Myocyte (in vitro differentiated cells): ENCODE data around the gene KCNH1. TPM values are rescaled to one million over a fixed set of nuclear protein-coding genes. Genes with fewer than 3 reads are reported as not detected.
"Not testable (repeated sequence)": the region's sequence is repeated elsewhere in the genome, so short reads cannot be mapped to it uniquely, and the experiment has no call there.

Source experiments
- DNase-seq: peaks from one replicate; pipeline ENCODE4 v3.0.0-alpha.2; 2012; ENCODE audit warnings: low read depth
- total RNA-seq: library from RNA; depleted of rRNA; stranded (reverse); fragments of >200 nt; gene quantifications from 2 replicates; pipeline ENCODE4 v1.2.3, GENCODE V29; 2014

The KCNH1 gene
- total RNA-seq, 1 donor from 2014 or later, result 10.3 TPM

DNA sequence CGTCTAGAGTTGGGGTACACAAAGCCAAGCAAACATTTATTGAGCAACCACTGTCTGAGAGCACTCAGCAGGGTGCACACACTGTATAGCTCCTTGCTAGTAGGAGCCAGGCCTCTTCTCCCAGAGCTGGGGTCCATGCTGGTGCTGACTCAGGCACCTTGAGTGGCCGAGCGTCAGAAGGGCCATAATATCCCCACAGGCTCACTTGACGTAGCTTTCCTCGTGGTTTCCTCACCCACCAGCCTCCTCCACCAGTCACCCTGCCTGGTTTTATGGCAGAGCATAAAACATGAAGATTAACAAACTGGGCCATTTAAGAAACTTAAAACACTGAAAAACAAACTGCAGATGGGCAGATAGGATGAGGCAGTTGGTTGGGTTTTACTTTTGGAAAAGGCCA, 443.7 kb downstream of the KCNH1 start:
- no peak for DNase-seq

DNA sequence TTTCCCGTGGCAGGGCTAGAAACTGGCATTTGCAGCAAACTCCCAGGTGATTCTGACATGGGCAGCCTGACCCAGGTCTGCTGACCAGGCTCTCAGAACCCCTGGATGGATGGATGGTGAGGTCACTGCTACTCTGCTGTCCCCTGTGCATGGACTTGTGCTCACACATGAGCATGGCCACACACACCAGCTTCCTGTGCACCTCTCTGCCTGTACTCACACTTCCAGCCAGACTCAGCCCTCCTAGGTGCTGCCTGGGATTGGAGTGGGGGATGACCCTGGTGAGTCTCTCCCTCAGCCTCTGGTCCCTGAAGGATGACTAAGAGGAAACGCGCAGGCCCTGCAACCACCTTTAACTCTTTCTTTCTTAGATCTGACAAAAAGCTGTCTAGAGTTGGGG, 444.1 kb downstream of the KCNH1 start:
- no peak for DNase-seq

DNA sequence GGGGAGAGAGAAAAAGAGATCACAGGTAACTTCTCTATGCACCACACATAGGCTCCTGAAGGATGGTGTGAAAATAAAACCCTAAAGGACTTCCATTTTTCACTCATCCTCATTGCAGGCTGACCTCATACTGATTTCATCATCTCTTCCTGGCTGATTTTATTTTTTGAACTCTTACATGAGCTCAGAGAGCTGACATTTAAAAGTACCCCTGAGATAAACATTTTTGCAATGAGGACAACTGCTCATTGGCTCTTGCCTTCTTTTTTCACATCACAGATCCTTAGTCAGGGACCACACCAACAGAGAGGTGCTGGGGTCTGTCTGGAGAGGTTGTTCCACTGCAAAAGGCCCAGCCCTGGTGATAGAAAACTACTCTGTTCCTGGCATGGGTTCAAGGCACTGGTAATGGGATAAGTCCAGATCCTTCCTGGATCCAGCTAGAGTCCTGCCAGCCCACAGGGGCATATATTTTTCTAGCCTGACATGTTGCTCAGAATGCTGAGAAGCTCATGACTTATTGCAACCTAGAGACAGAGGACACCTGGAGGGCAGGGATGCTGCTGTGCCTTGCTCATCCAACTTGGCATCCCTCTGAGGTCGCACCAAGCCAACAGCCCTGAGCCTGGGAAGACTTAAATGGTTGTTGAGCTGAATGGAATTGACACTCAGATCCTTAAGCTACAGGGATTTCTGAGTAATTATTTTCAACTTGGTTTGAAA, 445.3 kb downstream of the KCNH1 start:
- DNase-seq, result no peak

DNA sequence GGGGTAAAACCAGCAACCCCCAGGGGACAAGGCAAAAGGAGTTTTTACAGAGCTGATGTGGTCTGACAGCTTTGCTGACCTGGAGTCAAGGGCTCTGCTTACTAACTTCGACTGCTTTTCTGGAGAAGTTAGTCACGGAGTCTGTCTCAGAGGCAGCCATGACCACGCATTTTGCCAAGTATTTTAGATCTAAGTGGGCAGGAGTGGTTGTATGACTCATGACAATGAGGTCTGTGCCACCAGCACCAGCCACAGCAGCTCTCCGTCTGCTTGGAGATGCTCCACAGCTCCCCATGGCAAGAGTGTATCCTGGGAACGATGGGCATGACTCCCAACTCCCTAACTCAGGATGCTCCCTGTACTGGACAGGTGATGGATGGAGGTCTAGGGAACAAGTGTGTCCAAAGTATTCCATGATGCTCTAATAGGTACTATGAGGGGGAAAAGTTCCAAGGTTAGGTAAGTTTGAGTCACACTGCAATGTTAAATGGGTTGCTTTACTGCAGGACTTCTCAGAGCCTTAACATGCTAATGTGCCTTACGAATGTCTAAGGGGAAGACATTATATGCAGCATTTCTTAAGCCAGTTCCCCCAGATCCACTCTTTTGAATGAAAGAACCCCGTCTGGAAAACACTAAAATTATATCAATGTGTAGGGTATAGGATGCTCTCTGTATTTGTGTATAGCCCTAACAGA, 446.2 kb downstream of the KCNH1 start:
- peak; percentile 91 for DNase-seq

DNA sequence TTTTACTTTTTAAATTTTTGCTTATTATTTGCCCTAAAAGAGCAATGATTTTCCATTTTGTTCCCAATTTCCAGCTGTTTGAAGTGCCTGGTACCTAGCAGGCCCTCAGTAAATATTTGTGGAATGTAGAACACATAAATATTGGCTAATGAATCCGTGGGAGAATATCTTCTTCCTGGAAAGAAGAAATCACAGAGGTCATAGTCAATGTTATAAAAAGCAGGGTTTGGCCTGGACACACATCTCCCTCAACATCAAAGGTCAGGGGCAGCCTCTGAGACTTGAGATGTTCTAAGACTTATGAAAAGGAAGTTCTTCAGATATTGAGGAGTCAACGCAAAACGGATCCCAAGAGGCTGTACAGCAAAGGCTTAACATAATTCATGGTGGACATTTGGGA, 447.1 kb downstream of the KCNH1 start:
- DNase-seq, result no peak

DNA sequence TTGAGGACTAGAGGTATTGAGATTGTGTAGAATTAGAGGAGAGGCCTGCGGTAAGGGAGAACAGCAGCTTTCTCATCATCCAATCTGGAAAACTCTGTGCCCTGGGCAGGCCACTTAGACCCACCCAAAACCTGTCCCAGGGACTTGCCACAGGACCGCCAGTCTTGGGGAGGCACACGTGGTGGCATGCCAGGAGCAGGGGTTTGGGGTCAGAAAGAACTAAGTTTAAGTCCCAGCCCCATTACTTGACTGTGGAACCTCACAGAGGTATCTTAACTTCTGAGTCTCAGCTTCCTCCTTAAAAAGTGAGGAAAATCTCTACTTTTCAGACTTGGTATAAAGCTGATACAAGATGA, 448.7 kb downstream of the KCNH1 start:
- DNase-seq, result no peak

DNA sequence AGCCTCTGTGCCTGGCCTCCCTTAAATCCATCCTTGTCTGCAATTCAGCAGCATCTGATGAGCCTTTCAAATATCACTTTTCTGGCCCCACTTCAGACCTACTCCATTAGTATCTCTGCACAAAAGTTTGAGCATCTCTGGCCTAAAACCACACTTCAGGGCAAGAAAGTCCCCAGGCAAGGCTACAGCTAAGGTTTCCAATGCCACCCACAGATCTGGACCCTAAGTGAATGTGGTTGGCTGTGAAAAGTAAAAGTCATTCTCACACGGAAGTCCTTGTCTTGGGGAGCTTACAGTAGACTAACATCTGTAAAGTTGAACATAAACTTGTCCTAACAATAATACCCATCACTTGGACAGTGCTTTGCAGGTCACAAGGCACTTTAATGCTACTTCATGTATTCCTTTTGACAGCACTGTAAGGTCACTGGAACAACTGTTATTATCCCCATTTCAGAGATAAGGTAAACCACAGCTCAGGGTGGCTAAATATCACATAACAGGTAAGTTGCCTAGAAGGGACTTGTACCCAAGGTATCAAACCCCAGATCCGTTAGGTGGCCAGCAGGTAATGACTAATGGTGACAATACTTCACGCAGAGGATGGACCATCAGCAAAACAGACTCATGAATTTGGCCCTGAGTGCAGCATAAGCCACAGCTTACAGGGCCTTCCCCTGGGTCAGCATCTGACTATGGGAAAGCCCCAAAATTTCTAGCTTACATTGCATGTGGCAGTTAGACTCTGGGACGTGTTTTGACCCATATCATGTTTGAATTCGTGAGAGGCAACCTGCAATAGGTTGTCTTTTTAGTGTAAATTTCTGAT, 449.3 kb downstream of the KCNH1 start:
- no peak for DNase-seq

DNA sequence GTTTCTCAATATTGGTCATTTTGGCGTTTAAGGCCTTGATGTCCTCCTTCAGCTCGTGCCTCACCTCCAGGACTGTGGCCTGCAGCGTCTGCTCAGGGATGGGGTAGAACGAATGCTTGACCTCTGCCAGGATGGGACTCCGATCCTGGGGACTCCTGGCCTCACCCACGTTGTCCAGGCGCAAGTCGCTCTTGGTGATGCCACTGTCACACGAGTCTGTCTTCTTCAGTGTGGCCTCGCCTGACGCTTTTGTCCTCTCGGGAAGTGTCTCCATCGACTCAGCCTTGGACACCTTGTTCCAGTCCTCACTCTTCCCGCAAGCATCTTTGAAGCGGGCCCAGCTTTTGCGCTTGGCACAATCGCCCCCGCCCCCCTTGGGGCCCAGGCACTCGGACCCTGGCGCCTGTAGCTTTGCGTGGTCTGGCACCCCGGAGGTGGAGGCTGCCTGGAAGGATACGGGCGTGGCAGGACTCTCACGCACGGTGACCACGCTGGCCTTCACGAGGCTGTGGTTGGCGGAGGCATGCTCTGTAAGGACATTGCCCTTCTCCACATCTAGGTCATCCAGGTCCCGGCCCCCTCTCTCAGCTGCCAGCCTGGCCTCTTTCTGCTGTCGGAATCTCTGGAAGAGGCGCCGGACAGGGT, 450.4 kb downstream of the KCNH1 start:
- no peak for DNase-seq

DNA sequence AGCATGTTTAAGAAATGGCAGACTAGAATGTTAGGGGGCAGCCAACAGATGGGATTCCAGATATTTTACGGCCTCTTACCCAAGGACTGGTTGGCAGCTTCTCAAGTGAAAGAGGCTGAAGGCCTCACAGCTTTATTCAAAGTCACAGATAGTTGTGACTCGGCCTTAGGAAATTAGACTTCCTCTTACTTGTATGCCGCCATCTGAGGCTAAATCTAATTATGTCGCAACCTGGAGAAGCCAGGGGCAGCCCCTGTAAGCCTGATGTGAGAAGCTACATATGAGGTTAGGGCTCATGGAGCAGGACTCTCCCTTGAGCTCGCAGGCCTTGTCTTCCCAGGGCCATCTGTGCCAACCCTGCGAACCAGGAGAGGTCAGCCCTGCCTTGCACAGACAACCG, 452.8 kb downstream of the KCNH1 start:
- DNase-seq, result no peak

DNA sequence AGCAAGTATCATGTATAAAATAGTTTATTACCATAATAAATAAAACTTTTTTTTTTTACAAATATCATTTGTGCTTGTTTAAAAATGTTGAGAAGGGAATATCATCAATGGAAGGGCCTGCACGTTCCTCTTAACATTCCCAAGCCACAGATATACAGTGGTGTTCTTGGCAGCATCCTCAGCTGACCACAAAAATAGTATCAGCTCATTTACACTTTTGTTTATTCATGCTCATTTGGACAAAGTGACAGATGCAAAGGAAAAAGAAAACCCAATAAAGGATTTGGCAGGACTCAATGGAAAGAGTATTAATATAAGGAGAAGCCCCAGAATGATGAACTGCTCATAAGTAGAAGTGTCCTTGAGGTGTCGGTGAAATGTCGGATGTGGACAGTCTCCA, 455.6 kb downstream of the KCNH1 start:
- no peak for DNase-seq

DNA sequence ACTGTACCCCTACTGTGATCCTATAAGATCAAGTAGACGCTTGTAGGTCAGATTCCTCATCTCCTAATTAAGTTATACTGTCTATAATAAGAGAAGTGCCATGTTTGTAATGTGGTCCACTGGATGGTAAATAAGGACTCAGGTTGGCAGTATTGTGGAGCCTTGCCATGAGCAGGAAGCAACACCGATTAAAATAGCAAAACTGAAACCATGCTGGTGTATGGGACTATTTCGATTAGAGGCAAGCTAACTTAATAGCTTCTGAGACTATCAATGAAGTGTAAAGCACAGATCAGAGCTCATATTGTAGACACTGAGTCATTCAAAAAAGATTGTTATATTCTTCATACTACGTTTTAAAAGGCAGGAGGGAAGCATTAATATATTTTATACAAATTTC, 456.4 kb downstream of the KCNH1 start:
- DNase-seq, result no peak

DNA sequence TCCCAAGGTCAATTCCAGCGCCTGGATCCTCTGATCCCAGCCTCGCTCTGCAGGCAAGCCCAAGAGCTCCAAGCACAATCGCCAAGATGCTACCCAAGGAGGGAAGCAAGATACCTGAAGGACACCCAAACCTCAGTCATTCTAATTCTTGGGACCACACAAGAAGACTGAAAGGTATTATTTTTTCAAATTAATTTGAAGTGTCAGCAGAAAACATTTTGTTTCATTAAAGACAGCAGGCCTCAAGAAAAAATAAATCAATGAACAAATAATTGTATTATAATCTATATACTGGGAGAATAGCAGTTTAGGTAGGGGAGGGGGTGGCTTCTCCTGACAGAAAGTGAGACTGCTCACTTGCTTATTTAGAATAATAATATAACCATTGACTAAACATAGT, 457.4 kb downstream of the KCNH1 start:
- DNase-seq, result no peak

DNA sequence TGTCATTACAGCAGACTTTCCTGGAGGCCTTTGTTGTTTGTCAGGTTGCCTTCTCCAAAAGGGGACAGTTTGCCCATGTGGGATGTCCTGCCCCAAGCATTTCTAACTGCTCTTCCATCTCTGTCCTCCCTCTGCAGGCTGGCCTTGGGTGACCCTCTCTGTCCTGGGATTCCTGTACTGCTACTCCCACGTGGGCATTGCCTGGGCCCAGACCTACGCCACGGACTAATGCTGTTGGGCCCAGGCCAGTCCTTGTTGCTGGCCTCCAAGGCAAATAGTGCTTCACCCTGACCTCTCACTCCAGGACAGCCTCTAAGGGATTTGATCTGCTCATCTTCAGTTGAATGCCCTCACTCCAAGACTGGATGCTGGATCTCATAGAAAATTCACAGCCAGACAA, 459.8 kb downstream of the KCNH1 start:
- no peak for DNase-seq

DNA sequence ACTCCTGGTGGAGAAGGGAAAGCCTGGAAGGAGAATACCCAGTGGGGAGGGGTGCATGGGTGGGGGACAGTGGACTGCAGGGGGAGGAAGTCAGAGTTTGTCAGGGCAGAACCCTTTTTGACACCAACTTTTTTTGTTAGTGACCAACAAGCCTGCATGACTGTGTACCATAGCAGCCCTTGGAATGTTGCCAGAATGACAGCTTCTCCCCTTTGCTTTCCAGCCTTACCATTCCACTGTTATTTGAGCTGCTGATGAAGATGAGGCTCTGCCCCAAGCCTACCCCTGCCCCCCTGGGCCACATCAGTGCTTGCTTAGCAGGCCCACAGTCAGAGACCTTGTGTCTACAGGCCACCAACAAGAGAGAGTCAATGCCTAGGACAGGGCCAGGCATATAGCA, 464.0 kb downstream of the KCNH1 start:
- peak; percentile 52 for DNase-seq

DNA sequence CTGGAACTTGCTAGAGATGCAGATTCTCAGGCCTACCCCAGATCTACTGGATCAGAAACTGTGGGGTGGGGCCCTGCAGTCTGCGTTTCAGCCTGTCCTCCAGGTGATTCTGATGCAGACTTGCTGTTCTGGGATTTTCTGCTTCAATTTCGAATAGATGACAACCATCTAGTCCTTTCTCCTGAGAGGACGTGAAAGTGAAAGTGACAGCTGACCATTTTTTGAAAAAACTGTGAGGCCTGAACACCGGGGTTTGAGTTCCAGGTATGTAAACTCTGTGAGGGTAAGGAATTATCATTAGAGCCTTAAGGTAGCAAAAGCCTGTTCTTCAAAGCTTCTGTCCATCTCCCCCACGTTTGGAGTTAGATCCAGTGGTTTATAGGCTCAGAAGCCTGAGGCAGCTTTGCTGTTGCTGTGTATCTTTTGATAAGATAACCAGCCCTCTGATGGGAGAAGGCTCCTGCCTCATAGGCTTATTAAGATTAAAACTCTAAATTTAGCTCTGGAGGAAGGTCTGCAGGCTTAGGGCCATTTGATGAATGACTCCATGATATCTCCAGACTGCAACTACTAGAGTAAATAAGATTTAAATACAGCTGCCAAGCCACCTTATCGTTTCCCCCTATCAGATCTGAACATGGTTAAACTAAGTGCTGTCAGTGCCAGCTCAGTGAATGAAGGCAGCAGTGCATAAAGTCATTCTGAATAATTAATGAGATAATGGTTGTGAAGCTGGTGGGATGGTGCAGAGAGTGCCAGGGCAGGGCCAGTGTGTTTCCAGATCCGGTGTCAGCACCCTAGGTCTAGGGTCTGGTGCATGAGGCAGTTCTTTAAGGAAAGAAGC, 470.0 kb downstream of the KCNH1 start:
- no peak for DNase-seq

DNA sequence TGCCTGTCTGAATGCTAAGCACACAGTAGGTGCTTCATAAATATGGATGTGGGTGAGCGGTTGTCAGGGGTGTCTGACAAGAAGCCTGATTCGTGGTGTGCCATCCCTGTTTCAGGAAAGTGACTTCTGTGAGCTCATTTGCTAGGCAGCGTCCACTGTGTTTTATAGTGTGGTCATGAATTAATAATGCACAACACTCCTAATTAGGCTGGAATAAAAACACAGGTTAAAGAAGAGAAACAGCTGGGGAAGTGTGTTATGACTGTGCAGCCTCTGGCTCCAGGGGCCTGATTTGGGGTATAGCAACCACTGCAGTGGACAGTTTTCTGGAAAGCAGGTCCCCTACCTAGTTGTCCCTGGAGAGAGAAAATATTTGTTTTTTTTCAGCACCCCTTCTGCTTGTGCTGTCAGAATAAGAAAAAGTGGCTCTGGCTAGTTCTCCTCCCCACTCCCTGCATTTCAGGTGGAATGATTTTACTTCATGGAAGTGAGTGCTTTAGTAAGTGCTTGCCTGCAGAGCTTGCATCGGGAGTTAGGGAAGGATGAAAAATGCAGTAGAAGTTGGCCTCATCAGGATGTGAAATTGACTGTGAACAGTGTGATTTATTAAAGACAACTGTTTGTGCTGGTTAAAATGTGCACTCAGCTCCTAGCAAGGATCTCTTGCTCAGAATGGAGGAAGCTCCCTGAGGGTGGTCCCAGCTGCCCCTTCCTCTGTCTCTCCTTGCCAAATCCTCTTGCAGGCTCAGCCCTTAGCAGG, 471.5 kb downstream of the KCNH1 start:
- no peak for DNase-seq

DNA sequence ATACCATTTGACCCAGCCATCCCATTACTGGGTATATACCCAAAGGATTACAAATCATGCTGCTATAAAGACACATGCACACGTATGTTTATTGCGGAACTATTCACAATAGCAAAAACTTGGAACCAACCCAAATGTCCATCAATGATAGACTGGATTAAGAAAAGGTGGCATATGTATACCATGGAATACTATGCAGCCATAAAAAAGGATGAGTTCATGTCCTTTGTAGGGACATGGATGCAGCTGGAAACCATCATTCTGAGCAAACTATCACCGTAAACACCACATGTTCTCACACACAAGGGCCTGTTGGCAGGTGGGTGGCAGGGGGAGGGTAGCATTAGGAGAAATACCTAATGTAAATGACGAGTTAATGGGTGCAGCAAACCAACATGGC, 472.4 kb downstream of the KCNH1 start:
- not testable (repeated sequence) for DNase-seq

DNA sequence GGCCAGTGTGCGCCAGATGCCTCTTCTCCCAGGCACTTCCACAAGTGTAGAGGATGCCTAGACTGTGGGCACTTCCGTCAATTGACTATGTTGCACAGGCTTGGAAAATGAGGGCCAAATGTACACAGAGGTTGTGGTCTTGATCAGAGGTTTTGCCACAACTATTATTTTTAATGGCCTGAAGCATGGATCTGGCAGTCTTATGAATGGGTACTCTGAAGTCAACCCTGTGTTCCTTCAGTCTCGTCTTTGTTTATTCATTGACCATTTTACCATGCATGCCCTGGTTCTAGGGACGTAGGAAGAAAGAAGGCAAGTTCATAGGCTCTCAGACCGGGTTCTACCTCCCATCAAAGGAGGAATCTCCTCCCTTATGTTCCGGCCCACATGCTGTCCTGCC, 476.1 kb downstream of the KCNH1 start:
- DNase-seq, result no peak

DNA sequence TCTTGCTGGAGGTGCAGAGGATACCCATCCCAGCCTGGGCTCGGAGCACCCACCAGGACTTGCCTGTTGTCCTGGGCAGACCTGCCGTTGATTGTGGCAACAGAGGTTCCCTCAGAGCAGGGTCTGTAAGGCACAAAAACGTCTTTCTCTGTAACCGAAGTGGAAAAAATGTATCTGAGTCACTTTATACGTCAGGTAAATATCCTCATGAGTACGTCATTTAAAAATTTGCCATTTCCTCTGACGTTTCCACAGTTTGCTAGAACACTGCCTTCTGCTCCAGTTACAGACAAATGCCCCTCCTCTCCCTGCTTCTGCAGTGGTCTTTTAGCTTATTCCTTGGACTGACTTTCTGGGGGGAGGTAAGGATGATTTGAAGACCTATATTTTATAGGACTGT, 478.4 kb downstream of the KCNH1 start:
- no peak for DNase-seq
